HG02870 (cell line): Measurements from ENCODE around the gene TRIM31.

Experiments used
- ATAC-seq: cut with Tn5 transposase; IDR thresholded peaks from one replicate; pipeline ENCODE4 v1.9.1; 2021; ENCODE audit warnings: mild to moderate bottlenecking, moderate library complexity; ENCODE audit not compliant: unreplicated experiment

Gene TRIM31

GRCh38 chr6:30087876-30088275 lies 25.0 kb downstream of the TRIM31 start:
- ATAC-seq = no peak

- ATAC-seq = no peak
Observed at GRCh38 chr6:30077218-30077617, 35.7 kb downstream of the TRIM31 start.

DNA sequence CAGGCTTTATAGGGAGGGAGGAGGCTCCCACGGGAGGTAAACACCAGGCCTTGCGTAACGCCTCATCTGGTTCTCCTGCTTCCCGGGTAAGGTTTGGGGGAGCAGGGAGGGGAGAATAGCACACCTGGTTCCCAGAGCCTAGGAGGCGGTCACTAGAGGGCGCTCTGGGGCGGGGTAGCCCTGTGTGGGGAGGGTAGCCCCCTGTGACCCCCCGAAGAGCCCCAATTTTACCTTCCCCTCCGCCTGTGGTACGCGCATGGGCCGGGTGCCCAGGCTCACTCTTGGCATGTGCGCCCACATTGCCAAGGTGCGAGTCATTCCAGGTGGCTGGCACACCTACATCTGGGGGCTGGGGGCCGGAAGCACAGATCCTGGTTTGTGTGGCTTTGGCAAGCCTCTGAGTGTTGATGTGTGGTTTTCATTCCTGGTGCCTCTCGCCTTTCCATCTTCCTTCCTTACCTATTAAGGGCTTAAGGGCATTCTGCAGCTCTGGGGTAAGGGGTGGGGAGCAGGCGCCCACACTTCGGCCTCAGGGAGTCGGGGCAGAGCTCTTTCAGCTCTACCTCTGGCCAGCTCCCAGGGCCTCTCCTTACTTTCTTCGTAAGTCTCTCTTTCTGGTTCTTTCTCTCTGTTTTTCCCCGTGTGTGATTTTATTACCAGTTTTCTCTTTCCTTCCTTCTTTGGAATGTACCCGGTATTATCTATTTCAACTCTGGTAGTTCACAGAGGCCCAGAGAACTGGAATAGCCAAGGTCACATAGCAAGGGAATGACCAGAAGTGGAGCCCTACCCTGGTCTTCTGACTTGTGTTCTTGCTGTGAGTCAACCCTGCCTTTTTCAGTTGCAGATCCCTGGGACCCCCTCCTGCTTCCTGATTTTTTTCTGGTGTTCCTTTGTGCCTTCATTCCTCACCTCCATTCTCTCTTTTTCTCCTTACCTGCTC lies 36.8 kb downstream of the TRIM31 start:
- ATAC-seq = no peak

DNA sequence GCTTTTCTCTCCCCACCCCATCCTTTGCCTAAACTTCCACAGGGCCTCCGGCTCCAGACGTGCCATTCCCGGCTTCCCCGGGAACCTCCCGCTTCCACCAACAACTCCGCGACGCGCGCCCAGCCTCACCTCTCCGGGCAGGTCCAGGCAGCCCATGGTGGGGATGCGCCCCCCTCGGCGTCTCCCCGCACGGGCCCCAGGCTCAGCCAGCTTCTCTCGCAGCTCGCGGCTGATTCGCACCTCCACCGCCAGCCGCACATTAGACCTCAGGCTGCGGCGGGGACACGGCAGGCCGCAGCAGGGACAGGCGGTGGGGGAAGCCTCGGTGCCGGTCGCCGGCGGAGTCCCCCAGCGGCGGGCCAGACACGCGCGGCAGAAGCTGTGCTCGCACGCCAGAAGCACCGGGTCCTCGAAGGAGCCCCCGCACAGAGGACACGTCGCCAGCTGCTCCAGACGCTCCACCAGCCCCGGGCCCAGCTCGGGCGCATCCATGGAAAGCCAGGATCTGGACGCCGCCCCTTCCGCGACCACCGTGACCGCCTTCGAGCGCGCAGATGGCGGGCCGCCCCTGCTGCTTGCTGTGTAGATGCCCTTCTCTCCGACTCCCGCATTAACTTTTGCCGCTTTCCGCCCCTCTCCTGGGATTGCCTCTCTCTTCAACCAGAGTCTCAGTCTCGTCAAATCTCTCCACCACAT lies 37.6 kb downstream of the TRIM31 start, which contains the start of gene RNF39:
Gene RNF39 (minus strand): TSS at position 676 of the 696 bp plus-strand sequence. CDS start 184 bp downstream, at position 492.
- no peak for ATAC-seq

DNA sequence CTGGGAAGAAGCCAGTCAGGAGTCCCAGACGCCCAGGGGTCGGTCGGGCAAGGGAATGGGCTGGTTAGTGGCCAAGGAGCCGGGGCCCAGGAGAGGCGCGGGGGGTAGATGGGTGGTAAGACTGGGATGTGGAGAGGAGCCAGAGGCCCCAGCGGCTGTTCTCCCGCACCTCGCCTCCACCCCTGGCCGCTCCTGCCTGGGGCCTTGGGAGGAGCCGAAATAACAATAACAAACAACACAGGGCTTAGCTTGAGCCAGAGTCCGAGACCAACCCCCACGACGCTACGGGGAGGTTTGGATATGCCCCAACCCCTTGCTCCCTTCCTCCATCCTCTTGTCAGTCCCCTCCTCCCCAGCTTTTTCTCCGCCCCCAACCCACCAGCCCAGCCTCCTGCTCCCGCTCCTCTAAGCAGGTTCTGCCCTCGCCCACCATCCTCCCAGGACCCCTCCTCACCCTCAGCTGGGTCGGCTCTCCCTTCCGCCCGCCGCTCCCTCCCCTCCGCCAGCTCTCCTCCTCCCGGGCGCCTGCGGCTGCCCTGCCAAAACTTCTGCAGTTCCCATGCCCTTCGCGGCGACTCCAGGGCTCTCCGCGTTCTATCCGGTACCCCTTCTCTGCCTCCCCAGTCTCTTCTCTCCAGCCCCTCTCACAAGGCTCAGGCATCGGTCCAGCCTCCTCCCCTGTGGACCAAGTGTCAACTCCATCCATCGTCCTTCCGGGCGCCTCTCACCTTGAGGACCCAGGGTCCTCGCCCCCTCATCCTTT lies 38.4 kb downstream of the TRIM31 start:
- ATAC-seq = no peak

GRCh38 chr6:30073489-30074235 lies 39.2 kb downstream of the TRIM31 start:
- no peak for ATAC-seq

GRCh38 chr6:30071858-30072257 lies 41.0 kb downstream of the TRIM31 start:
- no peak for ATAC-seq

- no peak for ATAC-seq
Observed at GRCh38 chr6:30071081-30071818, 41.6 kb downstream of the TRIM31 start.

- no peak for ATAC-seq
Observed at GRCh38 chr6:30067460-30068139, 45.3 kb downstream of the TRIM31 start.

GRCh38 chr6:30066577-30067459 lies 46.1 kb downstream of the TRIM31 start, which contains the start of gene PPP1R11:
TSS of gene PPP1R11 (plus strand) at chr6:30067198. CDS start at chr6:30067411, 213 bp downstream.
- peak; percentile 96 for ATAC-seq

DNA sequence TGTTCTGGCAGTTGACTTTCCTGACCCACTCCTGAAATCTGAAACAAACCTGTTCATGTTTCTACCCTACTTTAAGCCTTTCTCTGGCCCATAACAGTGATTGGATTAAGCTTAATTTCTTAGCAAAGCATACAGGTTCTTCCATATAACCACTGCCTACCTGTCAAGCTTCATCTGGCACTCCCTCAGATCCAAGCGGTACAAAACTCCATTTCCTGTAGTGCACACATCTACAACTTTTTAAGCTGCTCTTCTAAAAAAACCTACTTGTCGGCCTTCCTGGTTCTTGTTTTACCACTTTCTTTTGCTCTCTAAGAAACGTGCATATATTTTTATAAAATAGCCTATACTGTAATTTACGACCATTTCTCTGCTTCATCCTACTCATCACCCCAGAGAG lies 46.8 kb downstream of the TRIM31 start:
- no peak for ATAC-seq

DNA sequence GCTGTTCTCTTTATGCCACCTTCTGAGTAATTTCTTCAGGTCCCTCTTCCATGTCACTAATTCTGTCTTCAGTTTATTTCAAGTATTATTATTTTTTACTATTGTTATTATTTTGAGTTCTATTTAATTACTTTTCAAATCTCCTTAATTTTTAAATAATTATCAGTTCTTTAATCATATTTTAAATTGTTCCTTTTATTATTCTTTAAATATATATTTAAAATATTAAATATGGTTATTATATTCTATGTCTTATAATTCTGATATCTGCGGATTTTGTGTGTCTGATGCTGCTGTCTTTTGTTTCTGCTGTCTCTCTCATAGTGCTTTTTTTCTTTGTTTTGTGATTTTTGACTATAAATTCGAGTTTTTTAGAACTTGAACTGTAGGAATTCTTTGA lies 49.6 kb downstream of the TRIM31 start:
- ATAC-seq = no peak

GRCh38 chr6:30062471-30063178 lies 50.3 kb downstream of the TRIM31 start:
- ATAC-seq = no peak

DNA sequence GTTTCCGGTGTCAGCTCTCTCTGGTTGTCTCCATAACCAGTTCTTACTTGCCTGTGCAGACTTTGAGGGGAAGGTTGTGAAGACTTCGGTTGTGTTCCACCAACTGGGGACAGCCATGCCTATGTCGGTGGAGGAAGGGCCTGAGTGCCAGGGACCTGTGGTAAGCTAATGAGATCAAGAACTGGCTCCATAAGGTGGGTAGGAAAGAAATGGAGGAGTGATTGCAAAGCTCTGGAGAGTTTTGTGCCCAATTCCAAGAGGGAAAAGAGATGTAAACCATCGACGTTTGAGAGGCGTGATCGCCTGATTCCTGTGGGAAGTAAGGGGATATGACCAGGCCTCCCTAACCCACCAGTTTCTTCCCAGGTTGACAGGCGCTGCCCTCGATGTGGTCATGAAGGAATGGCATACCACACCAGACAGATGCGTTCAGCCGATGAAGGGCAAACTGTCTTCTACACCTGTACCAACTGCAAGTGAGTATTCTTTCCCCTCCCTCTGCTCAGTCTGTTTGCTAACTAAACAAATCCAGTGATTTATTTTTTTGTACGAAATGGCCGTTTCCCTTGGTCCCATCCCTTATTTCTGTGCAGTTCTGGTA lies 50.9 kb downstream of the TRIM31 start:
- ATAC-seq = peak; percentile 13

GRCh38 chr6:30061092-30061857 lies 51.6 kb downstream of the TRIM31 start, which contains the start of gene POLR1H:
TSS of gene POLR1H (plus strand) at chr6:30061265. CDS start at chr6:30061525, 260 bp downstream.
- ATAC-seq = peak; percentile 86

DNA sequence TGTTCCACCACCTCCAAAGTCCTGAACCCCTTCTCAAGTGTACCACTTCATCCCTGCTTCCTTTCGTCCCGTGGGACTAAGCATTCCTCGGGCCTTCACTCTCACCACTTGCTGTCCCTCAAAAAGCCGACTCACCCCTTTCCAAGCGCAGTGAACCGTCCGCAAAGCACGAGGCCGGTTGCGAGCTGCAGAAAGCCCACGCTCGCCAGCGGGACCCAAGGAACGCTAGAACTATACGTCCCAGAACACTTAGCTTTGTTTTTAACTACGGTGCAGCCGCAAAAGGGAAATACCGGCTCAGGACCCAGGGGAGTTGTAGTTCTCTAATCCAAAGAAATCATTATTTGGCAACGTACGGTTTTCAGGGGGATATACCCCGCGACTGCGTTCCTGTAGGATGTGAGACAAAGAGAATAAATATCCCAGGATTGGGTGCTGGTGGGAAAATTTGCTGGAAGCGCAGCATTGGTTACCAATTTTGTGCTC lies 52.2 kb downstream of the TRIM31 start:
- ATAC-seq = no peak
